Heart left ventricle (tissue), 11 donors: ENCODE data around the gene RSL24D1. TPM values are rescaled to one million over a fixed set of nuclear protein-coding genes. Genes with fewer than 3 reads are reported as not detected.

ENCODE experiments used
- polyA plus RNA-seq, 2 donors: library from polyadenylated mRNA; stranded (reverse); fragments of 200-250 nt; gene quantifications; one replicate each; pipeline ENCODE4 v1.2.3, GENCODE V29; 2013
- total RNA-seq, 9 donors: library from RNA; depleted of rRNA in 2 of 9; stranded (reverse); fragments of >200 nt in 2 of 9; fragmentation: NEBNext Ultra II Directional in 3 of 9; extraction: Animal tissue kit (Norgen Biotek cat#: 25700) in 3 of 9; gene quantifications; one replicate each; pipeline versions ENCODE4 v1.1.0 to v1.2.4, GENCODE V29; 2016 to 2023
- donor health status: ischemic (EF 13 %, LVEDD 7.1; RV severe dilation, severe dysfunction).
- donor health status: healthy with polysubstance abuse.
- donor health status: DM: no; HTN: yes; CAD: no.
- donor health status: DM: no; HTN: no; CAD: no.
- donor health status: ischemic (EF 25% LVEDD 5.7; RV mildly dilated, moderate dysfunction).
- donor health status: healthy.
- donor health status: DM: yes; HTN: yes; CAD: no.
- donor health status: PGD.
- donor health status: nonischemic (EF 23%, LVEDD 6.1; RV moderate dilation, normal function).

The RSL24D1 gene
- total and polyA plus RNA-seq, 11 donors: 25.5 to 51.9 (median 39.8) TPM

Other genes with a start within 250 kb of the RSL24D1 start
- gene RAB27A, start 92.9 kb upstream of the RSL24D1 start, total RNA-seq: 10 to 100 TPM in 1 of 9 donors, 1 to 10 TPM in 8; 1.8 to 17.2 (median 4.2) TPM
- gene RAB27A, start 92.9 kb upstream of the RSL24D1 start, polyA plus RNA-seq: 1 to 10 TPM; 1.4 to 9.0 TPM
- gene PIGBOS1, start 122.2 kb upstream of the RSL24D1 start, total RNA-seq: 10 to 100 TPM in 1 of 9 donors, 1 to 10 TPM in 8; 5.8 to 12.0 (median 7.7) TPM
- 10 to 100 TPM; 14.8 to 18.0 TPM for gene PIGBOS1, start 122.2 kb upstream of the RSL24D1 start, polyA plus RNA-seq
- gene PIGB, start 122.3 kb upstream of the RSL24D1 start, total RNA-seq: 10 to 100 TPM in 1 of 9 donors, 1 to 10 TPM in 8; 2.4 to 10.3 (median 3.0) TPM
- gene PIGB, start 122.3 kb upstream of the RSL24D1 start, polyA plus RNA-seq: 1 to 10 TPM; 2.3 to 3.5 TPM
- 100 to 1,000 TPM in 1 of 9 donors, 10 to 100 TPM in 8; 62.2 to 105 (median 84.0) TPM for gene CCPG1, start 211.4 kb upstream of the RSL24D1 start, total RNA-seq
- gene CCPG1, start 211.4 kb upstream of the RSL24D1 start, polyA plus RNA-seq: 10 to 100 TPM; 21.3 to 41.6 TPM
- gene PIERCE2, start 211.6 kb upstream of the RSL24D1 start, total RNA-seq: 1 to 10 TPM; 3.7 to 9.4 (median 5.7) TPM
- gene PIERCE2, start 211.6 kb upstream of the RSL24D1 start, polyA plus RNA-seq: 10 to 100 TPM in 1 of 2 donors, 1 to 10 TPM in 1; 8.3 to 13.1 TPM